ENCODE measurements around the gene ECE1. TPM values are rescaled to one million over a fixed set of nuclear protein-coding genes. Genes with fewer than 3 reads are reported as not detected.

The ECE1 gene
- total and polyA plus RNA-seq, 5 donors from 2014 or later: 25.7 to 140 (median 28.6) TPM

DNA sequence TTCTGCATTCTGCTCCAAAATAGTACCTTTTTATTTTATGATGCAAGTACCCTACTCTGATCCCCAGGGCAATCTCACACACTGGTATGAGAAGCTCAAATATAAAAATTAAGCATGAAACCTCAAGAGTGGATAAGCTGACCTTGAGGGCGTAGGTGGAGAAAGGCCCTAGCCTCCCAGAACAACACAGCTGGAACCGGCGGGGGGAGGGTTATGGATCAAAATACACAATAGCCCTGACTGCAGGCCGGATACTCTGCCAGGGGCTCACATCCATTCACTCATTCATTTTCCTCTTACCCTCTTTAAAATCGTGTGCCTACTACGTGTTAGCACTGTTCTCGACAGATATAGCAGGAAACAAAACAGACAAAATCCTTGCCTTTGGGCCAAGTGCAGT is 32.8 kb upstream of the ECE1 start:
- Histone ChIP-seq H3K9me3 (ENCODE audit: control insufficient read depth in 2 of 2, low read length in 2 of 2) (no peaks in the 10 kb centered on the region), H3K36me3 (ENCODE audit: control insufficient read depth, insufficient read depth, low read length) (peaks cover 3% of the 10 kb centered on the region), H3K27me3 (ENCODE audit: control insufficient read depth, insufficient read depth, low read length) (no peaks in the 10 kb centered on the region), H3K4me1 (ENCODE audit: control insufficient read depth, insufficient read depth, low read length, poor library complexity, severe bottlenecking) (peaks cover 52% of the 10 kb centered on the region), H3K4me3 (ENCODE audit: low read depth, low read length) (no peak overlapping the region), H3K27ac (ENCODE audit: insufficient read depth, low read length, poor library complexity, severe bottlenecking) (no peak overlapping the region)
- ATAC-seq (ENCODE audit: low read depth in 2 of 2) (no peak), DNase-seq (no peak)
- peaks cover 2% of the 10 kb centered on the region for H3K36me3 Mint-ChIP-seq
- H3K4me3 Mint-ChIP-seq: peak overlapping the region in 3 of 4 donors; percentile 4 to 70 (median 4)
- no peaks in the 10 kb centered on the region for H3K27me3 Mint-ChIP-seq
- peak overlapping the region in 2 of 3 donors; percentile 56 to 95 for H3K27ac Mint-ChIP-seq
- H3K9me3 Mint-ChIP-seq: peaks cover 0 to under 1% (median 0%) of the 10 kb centered on the region in 7 donors
- peaks cover 15 to 78% (median 44%) of the 10 kb centered on the region in 4 donors for H3K4me1 Mint-ChIP-seq

- DNase-seq: no peak
These were observed 32.4 kb upstream of the ECE1 start for GRCh38 chr1:21322681-21323016.

GRCh38 chr1:21321963-21322680 is 31.9 kb upstream of the ECE1 start:
- no peak for DNase-seq
- Histone ChIP-seq H3K36me3 (ENCODE audit: control insufficient read depth, insufficient read depth, low read length) (peaks cover 2% of the 10 kb centered on the region), H3K4me3 (ENCODE audit: low read depth, low read length) (no peak overlapping the region), H3K4me1 (ENCODE audit: control insufficient read depth, insufficient read depth, low read length, poor library complexity, severe bottlenecking) (peaks cover 52% of the 10 kb centered on the region), H3K9me3 (ENCODE audit: control insufficient read depth in 2 of 2, low read length in 2 of 2) (no peaks in the 10 kb centered on the region), H3K27ac (ENCODE audit: insufficient read depth, low read length, poor library complexity, severe bottlenecking) (no peak overlapping the region), H3K27me3 (ENCODE audit: control insufficient read depth, insufficient read depth, low read length) (no peaks in the 10 kb centered on the region)
- H3K9me3 Mint-ChIP-seq: no peaks in the 10 kb centered on the region
- peaks cover 4% of the 10 kb centered on the region for H3K36me3 Mint-ChIP-seq
- H3K4me3 Mint-ChIP-seq: peak overlapping the region in 1 of 4 donors; percentile 32
- ATAC-seq (ENCODE audit: low read depth in 2 of 2): no peak
- peaks cover 13 to 72% (median 38%) of the 10 kb centered on the region in 4 donors for H3K4me1 Mint-ChIP-seq
- no peaks in the 10 kb centered on the region for H3K27me3 Mint-ChIP-seq
- peak overlapping the region in 1 of 3 donors; percentile 56 for H3K27ac Mint-ChIP-seq

More at GRCh38 chr1:21322681-21323016, 32.4 kb upstream of the ECE1 start:
- H3K36me3 Mint-ChIP-seq: peaks cover 4% of the 10 kb centered on the region
- no peaks in the 10 kb centered on the region for H3K27me3 Mint-ChIP-seq
- no peaks in the 10 kb centered on the region for H3K27me3 ChIP-seq (ENCODE audit: control insufficient read depth, insufficient read depth, low read length)
- no peaks in the 10 kb centered on the region for H3K9me3 Mint-ChIP-seq
- H3K4me3 ChIP-seq (ENCODE audit: low read depth, low read length): no peak overlapping the region
- peak overlapping the region in 2 of 3 donors; percentile 56 to 95 for H3K27ac Mint-ChIP-seq
- no peaks in the 10 kb centered on the region for H3K9me3 ChIP-seq (ENCODE audit: control insufficient read depth in 2 of 2, low read length in 2 of 2)
- peaks cover 2% of the 10 kb centered on the region for H3K36me3 ChIP-seq (ENCODE audit: control insufficient read depth, insufficient read depth, low read length)
- peaks cover 13 to 78% (median 42%) of the 10 kb centered on the region in 4 donors for H3K4me1 Mint-ChIP-seq
- H3K4me1 ChIP-seq (ENCODE audit: control insufficient read depth, insufficient read depth, low read length, poor library complexity, severe bottlenecking): peaks cover 52% of the 10 kb centered on the region
- H3K4me3 Mint-ChIP-seq: peak overlapping the region in 1 of 4 donors; percentile 4
- ATAC-seq (ENCODE audit: low read depth in 2 of 2): no peak
- H3K27ac ChIP-seq (ENCODE audit: insufficient read depth, low read length, poor library complexity, severe bottlenecking): no peak overlapping the region

DNA sequence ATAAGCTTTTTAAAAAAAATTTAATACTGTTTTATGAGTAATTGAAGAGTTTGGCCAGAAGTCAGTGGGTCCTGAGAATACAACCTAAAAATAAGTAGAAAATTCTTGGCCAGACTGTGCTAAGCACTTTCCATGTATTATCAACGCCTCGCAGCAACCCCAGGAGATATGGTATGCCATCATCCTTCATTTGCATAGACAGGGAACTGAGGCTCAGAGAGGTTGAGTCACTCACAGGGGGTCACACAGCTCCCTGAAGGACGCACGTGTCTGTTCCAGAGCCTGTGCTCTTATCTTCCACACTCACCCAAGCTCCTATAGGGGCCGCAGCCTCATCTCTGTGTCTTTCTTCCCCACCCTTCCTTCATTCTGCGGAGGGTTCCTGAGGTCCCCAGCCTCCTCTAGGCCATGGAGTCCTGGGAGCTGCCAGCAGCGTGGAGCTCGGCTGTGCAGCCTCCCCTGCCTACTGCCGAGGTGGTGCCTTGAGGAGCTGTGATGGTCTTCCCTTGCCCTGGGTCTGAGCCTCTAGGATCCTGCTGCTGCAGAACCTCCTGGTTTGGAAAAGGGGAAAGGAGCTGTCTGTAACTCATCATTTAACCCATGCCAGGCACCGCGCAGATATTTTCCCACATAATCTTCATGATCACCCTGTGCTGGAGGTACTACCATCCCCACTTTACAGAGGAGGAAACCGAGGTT is 30.3 kb upstream of the ECE1 start:
- peaks cover 13 to 66% (median 40%) of the 10 kb centered on the region in 4 donors for H3K4me1 Mint-ChIP-seq
- no peaks in the 10 kb centered on the region for H3K27me3 ChIP-seq (ENCODE audit: control insufficient read depth, insufficient read depth, low read length)
- no peaks in the 10 kb centered on the region for H3K27me3 Mint-ChIP-seq
- no peaks in the 10 kb centered on the region for H3K9me3 Mint-ChIP-seq
- no peak overlapping the region for H3K4me3 ChIP-seq (ENCODE audit: low read depth, low read length)
- H3K36me3 ChIP-seq (ENCODE audit: control insufficient read depth, insufficient read depth, low read length): peaks cover 2% of the 10 kb centered on the region
- H3K4me1 ChIP-seq (ENCODE audit: control insufficient read depth, insufficient read depth, low read length, poor library complexity, severe bottlenecking): peaks cover 37% of the 10 kb centered on the region
- H3K27ac ChIP-seq (ENCODE audit: insufficient read depth, low read length, poor library complexity, severe bottlenecking): no peak overlapping the region
- peaks cover 8% of the 10 kb centered on the region for H3K36me3 Mint-ChIP-seq
- H3K4me3 Mint-ChIP-seq: peak overlapping the region in 1 of 4 donors; percentile 73
- ATAC-seq (ENCODE audit: low read depth in 2 of 2): no peak
- H3K9me3 ChIP-seq (ENCODE audit: control insufficient read depth in 2 of 2, low read length in 2 of 2): no peaks in the 10 kb centered on the region
- H3K27ac Mint-ChIP-seq: peak overlapping the region in 1 of 3 donors; percentile 57
- DNase-seq: no peak

- no peaks in the 10 kb centered on the region for H3K9me3 ChIP-seq (ENCODE audit: control insufficient read depth in 2 of 2, low read length in 2 of 2)
- no peaks in the 10 kb centered on the region for H3K27me3 Mint-ChIP-seq
- H3K27me3 ChIP-seq (ENCODE audit: control insufficient read depth, insufficient read depth, low read length): no peaks in the 10 kb centered on the region
- ATAC-seq (ENCODE audit: low read depth in 2 of 2) (no peak), DNase-seq (no peak)
- H3K4me1 ChIP-seq (ENCODE audit: control insufficient read depth, insufficient read depth, low read length, poor library complexity, severe bottlenecking): peaks cover 29% of the 10 kb centered on the region
- H3K4me1 Mint-ChIP-seq: peaks cover 4 to 61% (median 36%) of the 10 kb centered on the region in 4 donors
- H3K4me3 Mint-ChIP-seq: peak overlapping the region in 1 of 4 donors; percentile 22
- peaks cover 2% of the 10 kb centered on the region for H3K36me3 ChIP-seq (ENCODE audit: control insufficient read depth, insufficient read depth, low read length)
- H3K27ac Mint-ChIP-seq: peak overlapping the region in 2 of 3 donors; percentile 57 to 87
- no peaks in the 10 kb centered on the region for H3K9me3 Mint-ChIP-seq
- peaks cover 12% of the 10 kb centered on the region for H3K36me3 Mint-ChIP-seq
- no peak overlapping the region for H3K4me3 ChIP-seq (ENCODE audit: low read depth, low read length)
- H3K27ac ChIP-seq (ENCODE audit: insufficient read depth, low read length, poor library complexity, severe bottlenecking): no peak overlapping the region
These were observed 29.5 kb upstream of the ECE1 start for GRCh38 chr1:21319447-21320407.

DNA sequence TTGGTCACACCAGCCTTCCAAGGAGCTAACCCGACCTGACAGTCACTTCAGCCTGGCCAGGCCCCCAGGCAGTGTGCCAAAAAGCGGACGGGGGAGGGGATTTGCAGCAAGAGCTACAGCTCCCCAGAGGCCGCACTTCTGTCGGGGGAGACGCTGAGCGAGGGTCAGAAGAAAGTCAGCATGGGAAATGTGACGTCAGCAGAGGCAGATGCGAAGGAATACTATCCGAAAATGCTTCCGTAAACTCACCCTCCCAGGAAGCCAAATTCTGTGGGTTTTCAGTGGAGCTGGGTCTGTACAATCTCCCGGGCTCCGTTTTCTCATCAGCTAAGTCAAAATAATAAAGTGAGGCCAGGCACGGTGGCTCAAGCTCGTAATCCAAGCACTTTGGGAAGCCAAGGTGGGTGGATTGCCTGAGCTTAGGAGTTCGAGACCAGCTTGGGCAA is 28.5 kb upstream of the ECE1 start:
- H3K4me3 Mint-ChIP-seq: no peak overlapping the region
- no peak for DNase-seq
- H3K36me3 Mint-ChIP-seq: peaks cover 13% of the 10 kb centered on the region
- no peaks in the 10 kb centered on the region for H3K9me3 Mint-ChIP-seq
- no peaks in the 10 kb centered on the region for H3K27me3 ChIP-seq (ENCODE audit: control insufficient read depth, insufficient read depth, low read length)
- H3K4me1 Mint-ChIP-seq: peaks cover 0 to 54% (median 36%) of the 10 kb centered on the region in 4 donors
- ATAC-seq (ENCODE audit: low read depth in 2 of 2): no peak
- H3K36me3 ChIP-seq (ENCODE audit: control insufficient read depth, insufficient read depth, low read length): peaks cover 2% of the 10 kb centered on the region
- no peaks in the 10 kb centered on the region for H3K9me3 ChIP-seq (ENCODE audit: control insufficient read depth in 2 of 2, low read length in 2 of 2)
- H3K4me1 ChIP-seq (ENCODE audit: control insufficient read depth, insufficient read depth, low read length, poor library complexity, severe bottlenecking): peaks cover 19% of the 10 kb centered on the region
- no peak overlapping the region for H3K4me3 ChIP-seq (ENCODE audit: low read depth, low read length)
- no peak overlapping the region for H3K27ac Mint-ChIP-seq
- H3K27me3 Mint-ChIP-seq: no peaks in the 10 kb centered on the region
- H3K27ac ChIP-seq (ENCODE audit: insufficient read depth, low read length, poor library complexity, severe bottlenecking): no peak overlapping the region

DNA sequence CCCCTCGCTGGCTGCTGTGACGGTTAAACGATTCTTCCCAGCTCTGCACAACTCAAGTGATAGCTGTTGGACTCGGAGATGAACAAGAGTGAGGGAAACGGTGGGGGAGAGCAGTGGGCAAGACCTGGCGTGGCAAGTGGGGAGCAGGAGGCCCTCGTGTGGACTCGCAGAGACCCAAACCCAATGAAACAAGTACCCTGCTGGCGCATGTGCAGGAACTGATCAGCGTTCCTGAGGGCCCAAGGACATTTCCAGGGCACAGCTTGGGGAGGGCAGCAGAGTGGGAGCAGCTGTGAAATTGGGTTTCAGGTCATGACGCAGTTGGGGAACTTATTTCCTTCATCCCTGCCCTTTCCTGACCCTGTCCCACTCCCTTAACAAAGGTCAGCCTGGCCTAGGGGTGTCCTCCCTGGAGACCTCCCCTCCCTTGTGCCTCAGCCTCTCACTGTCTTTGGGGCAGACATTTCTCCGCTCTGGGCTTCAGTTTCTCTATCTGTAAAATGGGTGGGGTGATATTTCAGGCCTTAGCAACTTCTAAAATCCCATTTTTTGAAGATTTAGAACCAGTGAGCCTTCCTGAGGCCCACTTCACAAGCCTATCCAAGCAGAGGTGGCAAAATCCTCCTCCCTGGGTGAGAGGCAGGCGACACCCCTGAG is 27.9 kb upstream of the ECE1 start:
- ATAC-seq (ENCODE audit: low read depth in 2 of 2): no peak
- H3K4me1 ChIP-seq (ENCODE audit: control insufficient read depth, insufficient read depth, low read length, poor library complexity, severe bottlenecking): peaks cover 14% of the 10 kb centered on the region
- H3K27ac ChIP-seq (ENCODE audit: insufficient read depth, low read length, poor library complexity, severe bottlenecking): no peak overlapping the region
- Mint-ChIP-seq H3K4me3 (no peak overlapping the region), H3K4me1 (peaks cover 0 to 51% (median 37%) of the 10 kb centered on the region in 4 donors), H3K36me3 (peaks cover 13% of the 10 kb centered on the region), H3K9me3 (no peaks in the 10 kb centered on the region), H3K27ac (no peak overlapping the region), H3K27me3 (no peaks in the 10 kb centered on the region)
- peaks cover 2% of the 10 kb centered on the region for H3K36me3 ChIP-seq (ENCODE audit: control insufficient read depth, insufficient read depth, low read length)
- DNase-seq: no peak
- no peaks in the 10 kb centered on the region for H3K9me3 ChIP-seq (ENCODE audit: control insufficient read depth in 2 of 2, low read length in 2 of 2)
- no peak overlapping the region for H3K4me3 ChIP-seq (ENCODE audit: low read depth, low read length)
- H3K27me3 ChIP-seq (ENCODE audit: control insufficient read depth, insufficient read depth, low read length): no peaks in the 10 kb centered on the region

Data from CD4-positive, CD25-positive, alpha-beta regulatory T cell (primary cell).